Stimulated activated memory B cell treated with anti-CD40 and anti-IgM and Interleukin-4, amounts not matched to agents 10 μg/mL and 1 μg/mL and 100 μg/mL, for 72 hours (primary cell): ENCODE results near the gene LRFN2.

Source experiments
- ATAC-seq: fragments of 150-1000 bp; cut with Tn5 transposase; 2 replicates; pipeline ENCODE4 v1.10.0; 2021
- H3K27ac Mint-ChIP-seq: one replicate; pipeline ENCODE4 v1.8.0; 2022; ENCODE audit warnings: mild to moderate bottlenecking, mixed read lengths
- H3K27me3 Mint-ChIP-seq: one replicate; pipeline ENCODE4 v1.8.0; 2022; ENCODE audit warnings: mixed read lengths
- H3K36me3 Mint-ChIP-seq: one replicate; pipeline ENCODE4 v1.8.0; 2022; ENCODE audit warnings: mixed read lengths
- H3K4me1 Mint-ChIP-seq: one replicate; pipeline ENCODE4 v1.8.0; 2022; ENCODE audit warnings: mixed read lengths
- H3K4me3 Mint-ChIP-seq: one replicate; pipeline ENCODE4 v1.8.0; 2022; ENCODE audit warnings: mild to moderate bottlenecking, moderate library complexity, mixed read lengths
- H3K9me3 Mint-ChIP-seq: one replicate; pipeline ENCODE4 v1.8.0; 2022; ENCODE audit warnings: mixed read lengths

The LRFN2 gene

DNA sequence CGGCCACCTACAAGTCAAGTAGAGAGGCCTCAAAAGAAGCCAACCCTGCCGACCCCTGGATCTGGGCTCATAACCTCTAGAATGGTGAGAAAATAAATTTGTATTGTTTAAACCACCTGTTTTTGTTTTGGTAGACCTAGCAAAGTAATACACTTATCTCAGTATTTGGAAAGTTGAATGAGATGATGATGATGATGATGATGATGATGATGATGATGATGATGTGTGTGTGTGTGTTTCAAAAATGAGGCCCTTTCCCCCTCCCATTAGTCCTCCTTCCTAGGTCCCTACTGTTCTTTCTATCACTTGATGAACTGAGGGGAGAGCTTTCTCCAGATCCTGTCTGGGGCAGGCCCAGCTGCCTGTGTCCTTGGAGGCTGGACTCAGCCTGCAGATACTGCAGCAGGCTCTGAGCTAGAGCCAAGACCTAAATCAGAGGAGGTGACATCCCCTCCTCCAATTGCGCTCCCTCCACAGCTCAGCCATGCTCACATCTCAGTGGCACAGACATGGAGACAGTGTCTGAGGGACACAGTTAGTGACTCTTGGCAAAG, 120.1 kb downstream of the LRFN2 start:
- peaks cover 11% of the 10 kb centered on the region for H3K27me3 Mint-ChIP-seq

DNA sequence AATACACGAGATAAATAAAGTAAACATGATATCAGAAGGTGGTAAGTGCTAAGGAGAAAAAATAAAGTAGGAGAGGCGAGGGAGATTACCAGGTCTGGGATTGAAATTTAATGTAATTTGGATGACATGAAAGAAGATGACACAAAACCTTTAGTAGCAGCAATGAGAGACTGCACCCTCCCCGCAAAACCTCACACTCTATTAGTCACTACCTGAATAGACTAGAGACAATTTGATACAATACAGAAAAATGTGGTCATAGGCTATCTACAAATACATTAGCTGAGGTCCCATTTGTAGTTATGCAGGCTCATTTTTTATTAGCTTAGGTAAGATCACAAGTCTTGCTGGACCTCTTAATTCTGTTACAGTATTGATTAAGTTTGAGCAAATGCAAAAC, 125.5 kb downstream of the LRFN2 start:
- Mint-ChIP-seq H3K4me1 (no peaks in the 10 kb centered on the region), H3K36me3 (no peaks in the 10 kb centered on the region), H3K9me3 (peaks cover 4% of the 10 kb centered on the region), H3K4me3 (no peak overlapping the region), H3K27ac (no peak overlapping the region), H3K27me3 (no peaks in the 10 kb centered on the region)
- no peak for ATAC-seq

More for the DNA sequence above, 120.1 kb downstream of the LRFN2 start:
- Mint-ChIP-seq H3K27ac (no peak overlapping the region), H3K4me3 (no peak overlapping the region), H3K36me3 (no peaks in the 10 kb centered on the region), H3K4me1 (no peaks in the 10 kb centered on the region), H3K9me3 (peaks cover 4% of the 10 kb centered on the region)
- ATAC-seq, result no peak

DNA sequence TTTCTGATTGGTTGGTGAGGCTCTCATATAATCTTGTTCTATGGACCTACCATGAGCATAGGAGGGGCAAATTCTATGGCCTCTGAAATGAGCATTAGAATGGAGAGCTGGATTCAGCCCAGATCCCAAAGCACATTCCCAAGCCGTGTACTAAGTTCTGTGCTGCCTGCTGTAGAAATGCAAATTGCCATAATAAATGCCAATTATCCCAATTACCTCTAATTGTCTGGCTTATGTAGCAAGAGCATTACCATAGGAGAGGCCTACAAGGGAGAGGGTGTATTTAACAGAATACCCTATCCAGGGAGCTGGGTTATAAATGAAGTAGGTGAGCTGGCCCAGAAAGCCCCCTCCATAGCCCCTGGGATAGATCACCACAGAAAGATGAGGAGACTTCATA, 126.8 kb downstream of the LRFN2 start:
- Mint-ChIP-seq H3K4me3 (no peak overlapping the region), H3K27me3 (peaks cover 8% of the 10 kb centered on the region), H3K9me3 (peaks cover 4% of the 10 kb centered on the region), H3K36me3 (no peaks in the 10 kb centered on the region), H3K4me1 (no peaks in the 10 kb centered on the region), H3K27ac (no peak overlapping the region)
- no peak for ATAC-seq

DNA sequence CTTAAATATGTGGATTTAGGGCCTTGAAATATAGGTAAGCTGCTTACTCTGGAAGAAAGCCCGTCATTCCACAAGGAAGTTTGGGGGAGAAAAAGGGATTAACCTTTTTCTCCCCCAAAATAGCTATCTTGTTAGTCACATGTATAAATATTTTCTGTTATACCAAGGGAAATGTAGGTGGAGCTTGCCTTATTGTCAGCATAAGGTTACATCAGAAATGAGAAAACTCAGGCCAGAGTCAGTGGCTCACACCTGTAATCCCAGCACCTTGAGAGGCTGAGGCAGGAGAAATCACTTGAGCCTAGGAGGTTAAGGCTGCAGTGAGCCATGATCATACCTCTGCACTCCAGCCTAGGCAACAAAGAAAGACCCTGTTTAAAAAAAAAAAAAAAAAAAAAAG, 129.9 kb downstream of the LRFN2 start:
- no peak overlapping the region for H3K4me3 Mint-ChIP-seq
- H3K4me1 Mint-ChIP-seq, result no peaks in the 10 kb centered on the region
- H3K27me3 Mint-ChIP-seq, result peaks cover 9% of the 10 kb centered on the region
- no peak overlapping the region for H3K27ac Mint-ChIP-seq
- H3K36me3 Mint-ChIP-seq, result no peaks in the 10 kb centered on the region
- no peak for ATAC-seq
- no peaks in the 10 kb centered on the region for H3K9me3 Mint-ChIP-seq

DNA sequence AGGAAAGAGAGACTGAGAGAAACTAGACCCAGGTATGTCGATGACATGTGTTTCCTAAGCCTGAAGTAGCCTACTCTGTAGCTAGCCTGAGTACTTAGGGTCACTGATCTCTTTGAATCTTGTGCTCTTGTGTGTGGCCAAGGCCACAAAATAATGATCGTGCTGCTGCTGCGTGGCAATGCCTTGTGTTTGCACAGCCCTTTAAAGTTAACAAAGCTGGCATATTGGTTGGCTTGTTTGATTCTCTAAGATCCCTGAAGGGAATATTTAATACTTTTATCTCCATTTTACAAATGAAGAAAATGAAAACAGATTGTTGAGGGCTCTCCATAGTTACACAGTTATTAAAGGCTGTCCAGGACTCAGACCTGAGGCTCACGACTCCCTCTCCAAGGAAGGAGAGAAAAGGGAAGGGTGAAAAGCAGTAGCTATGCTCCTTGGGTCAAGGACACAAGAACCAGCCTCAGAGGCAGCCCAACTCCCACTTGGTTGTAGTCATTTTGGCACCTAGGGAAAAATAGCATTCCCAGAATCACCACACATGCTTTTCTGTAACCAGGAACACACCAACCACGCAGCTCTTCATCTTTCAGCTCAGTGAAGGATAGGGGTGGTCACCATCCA, 130.7 kb downstream of the LRFN2 start:
- no peaks in the 10 kb centered on the region for H3K4me1 Mint-ChIP-seq
- no peaks in the 10 kb centered on the region for H3K36me3 Mint-ChIP-seq
- peaks cover 9% of the 10 kb centered on the region for H3K27me3 Mint-ChIP-seq
- H3K9me3 Mint-ChIP-seq, result no peaks in the 10 kb centered on the region
- ATAC-seq, result no peak
- no peak overlapping the region for H3K4me3 Mint-ChIP-seq
- H3K27ac Mint-ChIP-seq, result no peak overlapping the region

DNA sequence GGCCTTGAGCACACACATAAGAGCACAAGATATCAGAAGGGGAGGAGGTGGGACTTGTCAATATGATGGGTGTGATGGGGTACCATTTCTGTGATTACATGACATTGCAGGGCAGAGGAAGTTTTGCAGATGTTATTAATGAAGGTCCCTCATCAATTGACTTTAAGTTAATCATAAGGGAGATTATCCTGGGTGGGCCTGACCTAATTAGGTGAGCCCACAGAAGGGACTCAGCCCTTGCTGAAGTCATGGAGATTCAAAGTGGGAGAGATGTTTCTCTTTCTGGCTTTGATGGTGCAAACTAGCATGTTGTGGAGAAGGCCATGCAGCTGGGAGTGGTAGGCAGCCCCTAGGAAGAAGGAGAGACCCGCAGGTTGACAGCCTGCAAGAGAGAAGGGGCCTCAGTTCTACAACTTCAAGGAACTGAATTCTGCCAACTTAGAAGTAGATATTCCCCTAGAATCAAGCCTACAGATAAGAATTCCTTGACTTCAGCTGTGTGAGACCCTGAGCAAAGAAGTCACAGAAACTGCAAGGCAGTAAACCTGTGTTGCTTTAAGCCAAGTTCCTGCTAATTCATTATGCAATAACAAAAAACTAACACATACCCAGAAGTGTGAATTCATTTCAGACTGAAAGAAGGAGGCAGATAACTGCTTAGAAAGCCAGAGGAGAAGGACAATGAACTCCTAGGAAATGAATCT, 131.3 kb downstream of the LRFN2 start:
- Mint-ChIP-seq H3K4me1 (no peaks in the 10 kb centered on the region), H3K27ac (no peak overlapping the region), H3K4me3 (no peak overlapping the region), H3K36me3 (no peaks in the 10 kb centered on the region), H3K9me3 (no peaks in the 10 kb centered on the region), H3K27me3 (peaks cover 9% of the 10 kb centered on the region)
- ATAC-seq, result no peak

DNA sequence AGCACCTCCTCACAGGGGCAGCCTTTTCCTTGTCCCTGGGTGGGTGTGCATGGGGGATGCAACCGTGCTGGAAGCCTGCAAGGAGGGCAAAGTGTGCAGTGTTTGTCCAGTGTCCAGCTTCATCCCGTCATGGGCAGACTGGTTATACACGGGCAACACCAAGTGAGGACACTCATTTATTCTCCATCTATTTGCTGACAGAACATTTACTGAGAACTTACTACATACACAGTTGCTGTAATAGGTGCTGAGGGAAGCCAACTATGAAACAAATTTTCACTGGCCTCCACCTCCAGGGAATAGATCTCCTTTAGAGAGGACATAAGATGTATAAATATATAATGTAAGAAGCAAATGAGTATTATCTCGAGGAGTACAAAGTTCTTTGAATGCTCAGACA, 136.7 kb downstream of the LRFN2 start:
- no peak overlapping the region for H3K27ac Mint-ChIP-seq
- no peaks in the 10 kb centered on the region for H3K9me3 Mint-ChIP-seq
- H3K27me3 Mint-ChIP-seq, result peaks cover 24% of the 10 kb centered on the region
- H3K36me3 Mint-ChIP-seq, result no peaks in the 10 kb centered on the region
- no peak overlapping the region for H3K4me3 Mint-ChIP-seq
- ATAC-seq, result no peak
- H3K4me1 Mint-ChIP-seq, result no peaks in the 10 kb centered on the region

DNA sequence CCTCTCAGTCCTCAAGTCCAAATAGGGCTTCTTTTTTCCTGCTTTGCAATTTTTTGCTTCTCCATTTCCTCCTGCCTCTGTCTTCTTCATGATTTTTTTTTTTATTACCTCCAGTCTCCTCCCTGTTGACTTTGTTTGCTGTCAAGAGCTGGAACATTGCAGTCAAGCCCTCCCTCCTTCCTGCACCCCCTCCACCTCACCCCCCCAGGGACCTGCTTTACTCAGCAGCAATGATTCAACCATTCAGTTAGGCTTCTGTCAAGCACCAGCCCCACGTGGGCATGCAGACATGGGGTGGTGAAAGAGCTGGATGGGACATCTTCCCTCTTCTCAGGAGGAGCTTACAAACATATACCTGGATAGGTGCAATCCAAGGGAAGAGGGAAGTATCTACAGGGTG, 142.4 kb downstream of the LRFN2 start:
- Mint-ChIP-seq H3K4me3 (no peak overlapping the region), H3K27me3 (peaks cover 21% of the 10 kb centered on the region), H3K4me1 (no peaks in the 10 kb centered on the region), H3K9me3 (no peaks in the 10 kb centered on the region), H3K36me3 (no peaks in the 10 kb centered on the region), H3K27ac (no peak overlapping the region)
- ATAC-seq, result no peak

DNA sequence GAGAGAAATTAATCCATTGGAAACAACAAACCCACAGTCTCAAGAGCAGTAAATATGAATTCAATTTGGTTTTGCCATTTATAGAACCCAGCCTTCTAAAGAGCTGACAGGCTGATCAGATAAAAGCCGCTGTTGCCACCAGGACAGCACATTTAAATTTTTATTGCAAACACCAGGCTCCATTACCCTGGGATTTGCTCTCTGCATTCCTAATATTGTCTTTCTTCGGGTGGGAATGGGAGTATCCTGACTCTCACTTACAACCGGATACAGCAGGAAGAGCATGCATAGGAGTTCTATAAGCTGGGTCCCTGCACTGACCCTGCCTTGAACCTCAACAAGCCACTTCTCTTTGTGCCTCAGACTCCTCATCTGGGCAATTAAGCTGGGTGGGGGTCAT, 142.9 kb downstream of the LRFN2 start:
- Mint-ChIP-seq H3K27ac (no peak overlapping the region), H3K4me3 (no peak overlapping the region), H3K9me3 (no peaks in the 10 kb centered on the region), H3K36me3 (no peaks in the 10 kb centered on the region), H3K4me1 (no peaks in the 10 kb centered on the region), H3K27me3 (peaks cover 21% of the 10 kb centered on the region)
- ATAC-seq, result no peak

DNA sequence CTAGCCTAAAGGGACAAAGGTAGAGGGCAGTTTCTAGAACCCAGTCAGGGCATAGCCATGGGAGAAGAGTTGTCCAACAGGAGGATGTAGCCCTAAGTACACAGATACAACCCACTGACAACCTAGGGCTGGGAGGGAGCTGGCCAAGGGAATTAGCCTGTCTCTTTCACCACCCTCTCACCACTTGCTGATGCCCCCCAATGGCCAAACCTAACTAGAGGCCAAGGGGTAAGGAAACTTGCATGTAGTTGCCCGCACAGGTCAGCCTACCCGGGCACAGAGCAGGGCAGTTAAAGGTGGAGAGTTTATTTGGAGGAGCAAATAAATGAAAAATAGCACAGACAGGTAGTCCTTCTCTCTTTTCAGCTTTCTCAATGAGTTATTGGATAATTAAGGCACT, 143.3 kb downstream of the LRFN2 start:
- no peak overlapping the region for H3K4me3 Mint-ChIP-seq

DNA sequence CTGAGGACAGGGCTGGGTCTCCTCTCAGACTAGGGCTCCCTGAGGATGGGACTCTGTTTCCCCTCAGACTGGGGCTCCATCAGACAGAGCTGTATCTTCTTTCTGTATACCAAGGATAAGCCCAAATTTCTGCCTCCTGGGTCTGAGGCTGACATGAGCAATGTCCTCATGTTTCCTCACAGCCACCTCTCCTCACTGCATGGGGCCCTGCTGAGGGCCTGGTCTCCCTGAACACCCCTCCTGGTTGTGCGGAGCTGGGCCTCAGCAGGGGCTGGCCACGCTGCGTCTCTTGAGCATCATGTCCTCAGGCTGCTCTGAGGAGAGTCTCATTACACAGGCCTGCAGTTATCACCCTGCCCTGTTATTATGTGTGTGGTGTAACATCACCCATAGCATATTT, 144.6 kb downstream of the LRFN2 start:
- ATAC-seq, result peak; percentile 13
- no peak overlapping the region for H3K4me3 Mint-ChIP-seq
- H3K27me3 Mint-ChIP-seq, result peaks cover 15% of the 10 kb centered on the region
- H3K9me3 Mint-ChIP-seq, result no peaks in the 10 kb centered on the region
- no peaks in the 10 kb centered on the region for H3K36me3 Mint-ChIP-seq
- no peak overlapping the region for H3K27ac Mint-ChIP-seq
- H3K4me1 Mint-ChIP-seq, result no peaks in the 10 kb centered on the region

More for the DNA sequence above, 143.3 kb downstream of the LRFN2 start:
- Mint-ChIP-seq H3K9me3 (no peaks in the 10 kb centered on the region), H3K4me1 (no peaks in the 10 kb centered on the region), H3K27me3 (peaks cover 21% of the 10 kb centered on the region), H3K36me3 (no peaks in the 10 kb centered on the region), H3K27ac (no peak overlapping the region)
- ATAC-seq, result no peak

DNA sequence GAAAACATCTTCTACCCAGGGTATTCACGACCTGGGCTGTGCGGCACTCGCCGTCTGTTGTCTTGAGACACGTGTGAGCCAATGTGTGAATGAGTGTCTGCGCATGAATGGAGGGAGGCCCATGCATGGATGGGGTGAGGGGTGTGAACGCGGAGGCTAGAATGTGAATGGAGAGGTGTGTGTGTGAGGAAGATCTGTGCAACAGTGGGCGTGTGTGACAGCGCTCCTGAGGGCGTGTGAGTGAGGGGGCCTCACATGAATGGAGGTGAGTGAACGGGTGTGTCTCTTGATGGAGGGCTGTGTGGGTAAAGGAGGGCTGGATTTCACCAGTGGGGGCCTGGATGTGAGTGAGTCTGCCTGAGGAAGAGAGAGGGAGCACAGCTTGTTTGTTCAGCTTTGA, 146.0 kb downstream of the LRFN2 start:
- peaks cover 9% of the 10 kb centered on the region for H3K27me3 Mint-ChIP-seq
- no peak overlapping the region for H3K27ac Mint-ChIP-seq
- H3K36me3 Mint-ChIP-seq, result no peaks in the 10 kb centered on the region
- ATAC-seq, result no peak
- H3K9me3 Mint-ChIP-seq, result no peaks in the 10 kb centered on the region
- no peaks in the 10 kb centered on the region for H3K4me1 Mint-ChIP-seq
- H3K4me3 Mint-ChIP-seq, result no peak overlapping the region

DNA sequence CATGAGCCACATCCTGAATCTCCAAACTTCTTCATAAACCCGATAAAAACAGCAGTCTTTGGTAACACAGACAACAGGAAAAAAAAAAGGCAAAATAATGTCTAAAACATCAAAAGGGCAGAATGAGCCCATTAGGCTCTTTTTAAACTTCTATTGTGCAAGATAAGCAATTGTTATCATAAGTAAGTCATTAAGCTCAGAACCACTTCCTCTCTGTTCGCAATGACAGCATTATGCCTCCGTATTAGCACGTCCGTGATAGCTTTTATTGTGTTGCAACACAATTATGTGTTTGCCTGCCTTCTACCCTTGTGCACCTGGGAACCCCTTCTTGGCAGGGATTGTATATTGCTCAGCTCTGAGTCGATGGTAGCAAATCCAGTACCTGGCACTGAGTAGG, 147.1 kb downstream of the LRFN2 start:
- Mint-ChIP-seq H3K4me1 (no peaks in the 10 kb centered on the region), H3K27ac (no peak overlapping the region), H3K9me3 (no peaks in the 10 kb centered on the region), H3K36me3 (no peaks in the 10 kb centered on the region), H3K4me3 (no peak overlapping the region), H3K27me3 (peaks cover 9% of the 10 kb centered on the region)
- no peak for ATAC-seq

DNA sequence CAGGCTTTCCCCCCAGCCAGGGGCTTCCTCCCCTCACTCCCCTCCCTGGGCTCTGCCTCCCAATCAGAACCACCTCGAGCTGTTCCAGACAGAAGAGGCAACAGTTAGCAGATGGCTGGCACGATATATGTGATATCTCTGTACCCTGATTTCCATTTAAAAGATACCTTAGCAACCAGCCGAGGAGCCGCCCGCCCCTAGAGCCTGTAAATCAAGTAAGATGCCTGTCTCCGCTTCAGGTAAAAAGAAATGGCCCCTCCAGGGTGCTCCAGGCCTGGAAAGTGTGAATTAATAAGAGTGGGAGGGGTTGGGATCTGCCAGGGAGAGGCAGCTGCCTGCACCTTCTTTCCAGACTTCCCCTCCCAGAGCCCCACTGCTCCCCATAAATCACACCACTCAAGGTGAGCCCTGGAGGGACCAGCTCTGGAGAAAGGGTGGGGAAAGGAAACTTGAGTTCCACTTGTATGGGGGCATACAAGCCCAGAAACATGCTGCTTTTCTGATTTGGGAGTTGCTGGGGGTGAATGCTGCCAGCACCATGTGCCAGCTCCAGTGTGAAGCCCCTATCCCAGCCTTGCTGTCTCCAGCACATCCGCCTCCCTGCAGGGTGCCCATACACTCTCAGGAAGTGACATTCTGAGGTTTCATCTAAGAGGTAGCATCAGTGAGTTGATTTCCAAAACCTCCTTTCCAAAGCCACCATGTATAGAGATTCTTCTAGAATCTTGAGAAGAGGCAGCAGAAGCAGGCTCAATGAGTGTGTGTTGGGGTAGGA, 148.0 kb downstream of the LRFN2 start:
- H3K27me3 Mint-ChIP-seq, result peaks cover 9% of the 10 kb centered on the region
- H3K4me1 Mint-ChIP-seq, result no peaks in the 10 kb centered on the region
- ATAC-seq, result no peak
- no peaks in the 10 kb centered on the region for H3K36me3 Mint-ChIP-seq
- H3K4me3 Mint-ChIP-seq, result no peak overlapping the region
- no peak overlapping the region for H3K27ac Mint-ChIP-seq
- no peaks in the 10 kb centered on the region for H3K9me3 Mint-ChIP-seq

DNA sequence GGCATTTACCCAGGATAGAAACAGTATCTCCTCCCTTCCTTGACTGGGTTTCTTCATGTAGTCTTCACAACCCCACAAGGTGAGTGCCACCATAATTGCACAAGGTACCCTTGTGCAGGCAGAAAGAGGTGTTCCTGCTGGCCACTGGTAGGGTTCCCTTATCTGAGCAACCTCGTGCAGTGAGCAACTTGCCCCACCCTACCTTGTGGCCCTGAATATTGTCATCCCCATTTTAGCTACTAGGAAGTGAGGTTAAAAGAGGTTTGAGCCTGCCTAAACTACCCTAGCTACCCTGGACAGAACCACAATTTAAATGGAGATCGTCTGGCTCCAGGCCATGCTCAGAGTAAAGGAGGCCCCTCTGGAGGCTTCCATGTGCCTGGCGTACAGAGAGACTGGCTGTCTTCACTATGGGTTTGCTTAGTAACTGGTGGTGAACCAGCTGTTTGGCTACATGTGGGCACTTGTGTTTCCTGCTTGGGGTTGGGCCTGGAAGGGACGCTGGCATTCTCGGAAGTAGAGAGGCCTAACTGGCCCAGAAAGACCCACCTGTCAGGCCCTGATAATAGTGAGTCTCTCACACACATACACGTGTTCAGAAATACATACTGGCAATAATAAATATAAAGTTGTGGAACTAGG, 148.8 kb downstream of the LRFN2 start:
- H3K27ac Mint-ChIP-seq, result no peak overlapping the region

More for the DNA sequence above, 148.8 kb downstream of the LRFN2 start:
- no peak overlapping the region for H3K4me3 Mint-ChIP-seq
- H3K27me3 Mint-ChIP-seq, result peaks cover 9% of the 10 kb centered on the region
- H3K36me3 Mint-ChIP-seq, result no peaks in the 10 kb centered on the region
- H3K9me3 Mint-ChIP-seq, result no peaks in the 10 kb centered on the region
- ATAC-seq, result no peak
- no peaks in the 10 kb centered on the region for H3K4me1 Mint-ChIP-seq
